HG02943 (cell line): ENCODE results near the gene SEC16B.

Experiments used
- ATAC-seq: cut with Tn5 transposase; IDR thresholded peaks from one replicate; pipeline ENCODE4 v1.9.1; 2021; ENCODE audit warnings: mild to moderate bottlenecking, low read depth, moderate library complexity; ENCODE audit not compliant: unreplicated experiment

Gene SEC16B

DNA sequence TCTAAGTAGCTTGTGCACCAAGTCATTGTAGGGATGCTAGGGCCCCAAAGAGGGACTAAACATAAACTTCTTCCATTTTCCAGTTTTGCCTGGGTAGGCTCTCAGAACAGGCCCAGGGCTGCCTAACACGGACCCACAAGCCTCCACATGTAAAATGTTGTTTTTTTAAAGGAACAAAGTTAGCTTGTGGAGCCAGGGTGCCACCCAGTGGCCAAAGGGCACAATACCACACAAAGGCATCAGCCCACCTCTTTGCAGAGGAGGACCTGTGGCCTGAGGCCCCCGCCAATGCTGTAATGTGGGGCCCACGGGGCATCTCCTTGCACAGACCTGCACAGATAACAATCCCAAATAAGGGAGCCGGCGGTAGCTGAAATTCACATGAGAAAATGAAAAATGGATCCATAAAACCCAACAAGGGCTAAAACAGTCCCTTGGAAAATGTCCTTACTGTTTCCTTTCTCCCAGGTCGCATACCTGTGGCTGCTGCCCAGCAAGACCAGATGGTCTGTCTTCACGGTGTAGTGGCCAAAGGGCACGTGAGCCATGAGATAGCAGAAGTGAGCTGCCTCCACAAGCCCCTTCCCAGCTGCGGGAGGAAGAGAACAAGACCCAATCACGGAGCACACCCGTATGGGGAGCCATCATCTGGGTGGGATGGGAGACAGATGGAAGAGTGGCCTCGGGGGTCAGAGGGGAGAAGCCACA is 23.8 kb downstream of the SEC16B start:
- ATAC-seq: no peak

DNA sequence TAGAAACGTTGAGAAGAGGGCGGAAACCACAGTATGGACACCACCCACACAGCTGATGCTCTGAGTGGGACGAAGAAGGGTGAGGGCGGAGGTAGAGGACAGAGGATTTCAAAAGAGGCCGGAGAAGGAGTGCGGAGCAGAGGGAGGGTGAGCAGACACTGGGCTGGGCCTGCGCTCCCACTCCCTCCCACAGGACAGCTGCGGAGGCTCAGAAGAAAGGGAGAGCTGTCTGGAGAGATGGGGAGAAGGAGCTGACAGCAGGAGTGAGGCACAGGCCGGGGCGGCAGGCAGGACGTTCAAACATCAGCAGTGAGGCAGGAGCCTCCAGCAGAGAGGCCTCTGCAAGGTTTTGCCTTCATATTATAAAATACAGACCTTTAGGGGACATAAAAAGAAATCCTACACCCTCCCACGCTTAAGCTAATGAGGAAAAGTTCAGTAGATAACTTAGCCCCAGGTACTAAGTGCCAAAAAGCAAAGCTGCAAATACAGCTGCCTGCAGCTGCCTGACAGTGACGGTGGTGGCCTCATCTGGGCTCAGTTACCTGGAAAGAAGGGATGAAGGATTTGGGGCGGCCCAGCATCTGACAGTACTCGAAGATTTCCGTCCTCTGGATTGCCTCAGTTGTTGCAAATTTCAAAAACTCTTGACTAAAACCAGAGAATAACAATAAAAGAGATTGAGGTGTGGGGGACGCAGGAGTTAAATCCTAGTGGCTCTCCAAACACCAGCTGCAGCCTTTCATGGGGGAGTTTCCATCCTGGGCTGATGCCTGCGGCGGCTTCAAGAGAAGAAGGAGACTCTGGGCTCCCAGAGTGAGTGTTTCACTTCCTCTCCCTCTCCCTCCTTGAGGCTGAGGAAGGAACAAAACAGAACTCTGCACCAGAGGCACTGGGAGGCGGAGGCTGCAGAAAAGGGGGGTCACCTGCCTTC is 25.6 kb downstream of the SEC16B start:
- no peak for ATAC-seq

DNA sequence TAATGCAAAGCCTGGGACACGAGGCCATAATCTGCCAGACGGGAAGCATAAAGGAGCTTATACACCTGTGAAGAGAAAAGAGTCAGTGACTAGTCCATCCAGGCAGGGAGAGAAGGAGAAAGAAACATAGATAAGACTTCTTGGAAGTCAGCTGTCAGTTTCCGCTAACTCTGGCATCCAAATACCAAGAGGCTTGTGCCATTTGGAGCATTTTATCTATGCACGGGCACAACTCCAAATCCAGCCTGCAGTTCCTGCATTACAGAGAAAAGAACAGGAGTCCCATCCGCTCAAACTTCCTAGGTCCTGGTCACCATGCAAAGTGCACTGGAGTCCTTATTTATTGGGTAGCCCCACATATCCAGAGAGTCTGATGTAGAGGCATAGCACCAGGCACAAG is 27.9 kb downstream of the SEC16B start:
- no peak for ATAC-seq

DNA sequence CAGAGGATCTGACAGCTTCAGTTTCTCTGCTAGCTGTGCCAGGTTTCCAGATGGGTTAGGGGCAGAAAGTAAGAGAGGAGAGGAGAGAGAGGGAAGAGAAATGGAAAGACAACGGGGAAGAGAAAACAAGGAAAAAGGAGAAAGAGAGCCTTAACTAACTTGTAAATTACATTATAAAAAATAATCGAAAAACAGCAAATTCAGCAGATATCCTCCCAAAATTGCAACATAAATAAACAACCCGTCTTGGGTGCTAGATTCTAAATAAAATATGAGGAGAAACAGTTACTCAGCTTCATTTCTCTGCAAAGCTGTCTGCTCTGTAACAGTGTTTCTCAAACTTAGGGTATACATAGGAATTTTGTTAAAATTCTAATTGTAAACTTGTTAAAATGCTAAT is 29.2 kb downstream of the SEC16B start:
- ATAC-seq: no peak

DNA sequence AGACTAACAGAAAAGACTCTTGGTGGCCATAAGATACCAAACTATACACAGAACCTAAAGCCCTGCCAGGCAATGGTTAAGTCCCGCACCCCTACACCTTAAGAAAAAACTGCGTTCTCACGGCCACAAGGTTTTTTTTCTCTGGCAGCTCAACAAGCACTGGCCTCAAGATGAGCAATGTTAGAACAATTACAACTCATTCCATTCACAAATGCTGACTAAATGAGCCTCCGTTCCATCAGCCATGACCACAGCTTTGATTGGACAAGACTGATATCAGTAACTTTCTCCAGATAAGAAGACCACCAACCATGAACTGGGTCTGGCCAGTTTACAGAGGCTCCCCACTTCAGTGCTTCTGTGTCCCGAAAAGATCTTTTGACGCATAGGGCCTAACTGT is 31.9 kb downstream of the SEC16B start:
- ATAC-seq: no peak

DNA sequence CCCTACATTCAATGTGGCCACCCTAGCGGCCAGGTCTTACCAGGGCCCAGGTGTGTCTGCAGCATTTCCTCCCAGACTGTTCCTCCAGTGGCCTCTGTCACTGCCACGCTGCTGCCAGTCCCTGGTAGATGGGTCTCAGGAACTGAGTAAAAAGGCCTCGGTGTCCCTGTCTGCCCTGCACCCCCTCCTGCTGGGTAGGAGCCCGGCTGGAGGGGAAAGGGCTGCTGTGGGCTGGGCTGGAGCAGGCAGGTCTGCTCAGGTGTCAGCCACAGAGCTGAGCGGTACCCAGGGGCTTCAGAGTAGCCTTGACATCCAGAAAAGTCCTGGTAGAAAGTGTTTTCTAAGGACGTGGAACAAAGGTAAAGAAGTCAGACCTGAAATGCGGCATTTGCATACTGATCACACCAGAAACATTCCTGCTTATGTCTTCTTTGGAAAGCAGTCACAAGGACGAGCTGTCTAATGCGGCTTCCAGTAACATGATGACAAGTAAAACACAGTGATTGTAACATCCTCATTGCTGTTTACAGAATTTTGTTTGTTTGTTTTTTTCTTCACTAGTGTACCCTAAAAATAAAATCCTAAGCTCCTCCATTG is 32.6 kb downstream of the SEC16B start:
- ATAC-seq: no peak

DNA sequence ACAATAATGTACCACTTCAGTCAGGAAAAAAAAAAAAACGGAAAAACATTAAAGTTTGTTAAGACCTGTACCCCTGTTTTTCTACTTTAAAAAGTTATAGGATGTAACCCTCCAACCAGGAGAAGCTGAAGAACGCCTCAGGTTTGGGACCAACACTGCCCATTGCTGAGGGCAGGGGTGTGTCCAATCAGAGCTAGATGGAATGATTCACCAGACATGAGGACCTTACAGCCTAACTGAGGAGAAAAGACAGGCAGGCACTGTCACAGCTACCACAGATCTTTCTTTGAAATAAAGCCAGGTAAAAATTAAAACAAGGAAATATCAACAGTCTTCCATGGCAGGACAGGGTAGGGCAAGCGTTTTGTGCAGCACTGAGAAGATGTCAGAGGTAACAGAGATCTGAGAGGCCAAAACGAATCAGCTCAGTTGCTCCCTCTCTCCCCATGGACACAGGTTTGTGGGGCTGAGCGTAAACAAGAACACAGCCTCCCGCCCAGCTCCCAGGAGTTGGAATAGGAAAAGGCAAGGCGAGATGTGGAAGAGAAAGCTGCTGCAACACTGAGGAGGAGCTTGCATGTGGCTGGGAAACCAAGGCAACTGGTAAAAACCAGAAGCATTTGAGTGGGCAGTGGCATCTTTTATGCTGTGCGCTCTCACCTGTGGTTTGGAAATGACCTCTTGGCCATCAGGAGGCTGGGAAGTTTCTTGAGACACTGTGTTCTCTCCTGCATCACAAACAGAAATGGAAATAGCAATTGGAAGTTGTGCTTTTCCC is 34.0 kb downstream of the SEC16B start:
- ATAC-seq: no peak

DNA sequence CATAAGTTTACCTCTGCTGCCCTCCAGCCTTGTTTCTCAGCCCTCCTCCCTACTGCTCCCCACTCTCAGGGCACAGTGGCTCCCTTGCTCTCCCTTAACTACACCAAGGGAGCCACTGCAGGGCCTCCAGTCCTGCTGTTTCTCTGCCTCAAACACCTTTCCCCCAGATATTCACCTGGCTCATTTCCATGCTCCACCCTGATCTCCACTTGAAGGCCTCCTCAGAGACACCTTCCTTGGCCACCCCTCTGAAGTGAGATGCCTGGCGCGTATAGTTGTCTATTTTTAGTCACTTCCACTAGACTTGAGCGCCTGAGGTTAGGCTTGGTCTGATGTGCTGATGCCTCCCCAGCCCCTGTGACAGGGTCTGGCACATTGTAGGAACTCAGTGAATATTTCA is 34.9 kb downstream of the SEC16B start:
- no peak for ATAC-seq

DNA sequence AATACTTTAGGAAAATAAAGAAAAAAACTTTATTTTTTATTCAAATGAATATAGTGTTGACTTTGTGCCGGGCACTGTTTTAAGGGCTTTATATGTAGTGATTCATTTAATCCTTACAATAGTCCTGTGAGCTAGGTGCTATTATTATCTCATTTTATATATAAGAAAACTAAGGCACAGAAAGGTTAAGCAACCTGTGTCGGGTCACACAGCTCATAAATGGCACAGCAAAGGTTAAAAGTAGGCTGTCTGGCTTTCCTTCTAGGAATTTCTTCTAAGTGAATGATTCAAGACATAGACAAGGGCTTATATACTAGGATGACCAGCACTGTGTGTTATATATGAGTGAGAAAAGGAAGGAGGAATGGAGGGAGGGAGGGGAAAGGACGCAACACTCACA is 35.4 kb downstream of the SEC16B start:
- no peak for ATAC-seq

DNA sequence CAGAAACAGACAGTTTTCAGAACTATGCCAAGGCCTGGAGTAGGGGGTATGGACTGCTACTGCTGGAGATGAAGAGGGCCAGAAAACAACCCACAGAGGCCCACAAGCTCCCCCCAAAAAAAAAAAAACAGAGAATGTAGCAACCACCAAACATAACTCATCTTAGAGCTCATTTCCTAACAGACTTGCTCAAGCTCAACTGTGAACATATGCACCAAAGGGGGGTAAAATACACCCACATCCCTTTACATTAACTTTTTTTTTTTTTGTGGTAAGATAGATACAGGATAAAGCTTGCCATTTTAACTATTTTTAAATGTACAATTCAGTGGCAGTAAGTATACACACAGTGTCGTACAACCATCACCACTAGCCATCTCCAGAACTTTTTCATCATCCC is 36.0 kb downstream of the SEC16B start:
- no peak for ATAC-seq

DNA sequence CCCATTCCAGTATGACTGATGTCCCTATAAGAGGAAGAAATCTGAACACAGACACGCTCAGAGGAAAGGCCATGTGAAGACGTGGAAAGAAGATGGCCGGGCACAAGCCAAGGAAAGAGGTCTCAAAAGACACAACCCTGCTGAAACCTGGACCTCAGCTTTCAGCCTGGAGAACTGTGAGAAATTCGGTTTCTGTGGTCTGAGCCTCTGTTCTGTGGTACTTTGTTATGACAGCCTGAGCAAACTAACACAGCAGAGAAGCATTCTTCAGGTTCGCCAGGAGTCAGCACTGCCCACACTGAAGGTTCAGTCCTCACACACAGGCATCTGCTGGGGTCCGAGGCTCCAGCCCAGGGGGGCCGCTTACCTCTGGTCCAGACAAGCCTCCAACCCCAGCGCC is 37.7 kb downstream of the SEC16B start:
- no peak for ATAC-seq

DNA sequence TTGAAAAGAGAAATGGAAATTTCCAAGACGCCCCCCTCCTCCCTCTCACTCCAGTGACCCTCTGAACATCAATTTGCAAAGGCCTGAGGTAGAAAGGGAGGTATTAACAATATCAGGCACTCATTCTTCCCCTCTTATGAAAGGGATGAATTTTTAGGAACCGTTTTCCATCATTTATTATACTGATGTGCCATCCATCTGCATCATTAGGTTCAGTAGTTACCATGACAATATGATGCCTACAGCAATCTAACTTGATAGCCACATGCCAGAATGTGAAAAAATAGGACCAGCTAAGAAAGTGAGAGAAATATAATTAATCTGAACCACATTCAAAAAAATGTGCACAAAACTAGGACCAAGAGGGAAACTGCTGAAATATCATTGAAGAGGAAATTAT is 40.9 kb downstream of the SEC16B start:
- ATAC-seq: no peak

DNA sequence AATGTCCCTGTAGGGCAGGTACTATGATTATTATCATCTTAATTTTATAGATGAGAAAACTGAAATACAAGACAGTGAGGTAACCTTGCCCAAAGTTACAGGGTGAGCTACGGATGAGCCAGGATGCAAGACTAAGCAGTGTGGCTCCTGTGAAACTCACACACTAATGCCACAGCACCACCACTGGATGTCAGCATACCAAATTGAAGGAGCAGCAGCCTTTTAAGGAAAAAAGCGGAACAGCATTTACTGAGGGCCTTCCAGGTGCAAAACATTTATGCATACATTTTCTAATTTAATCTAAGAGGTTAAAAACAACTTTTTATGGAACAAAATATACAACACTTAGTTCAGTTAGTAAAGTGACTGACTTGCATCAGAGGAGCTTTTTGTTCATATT is 41.7 kb downstream of the SEC16B start:
- ATAC-seq: no peak

DNA sequence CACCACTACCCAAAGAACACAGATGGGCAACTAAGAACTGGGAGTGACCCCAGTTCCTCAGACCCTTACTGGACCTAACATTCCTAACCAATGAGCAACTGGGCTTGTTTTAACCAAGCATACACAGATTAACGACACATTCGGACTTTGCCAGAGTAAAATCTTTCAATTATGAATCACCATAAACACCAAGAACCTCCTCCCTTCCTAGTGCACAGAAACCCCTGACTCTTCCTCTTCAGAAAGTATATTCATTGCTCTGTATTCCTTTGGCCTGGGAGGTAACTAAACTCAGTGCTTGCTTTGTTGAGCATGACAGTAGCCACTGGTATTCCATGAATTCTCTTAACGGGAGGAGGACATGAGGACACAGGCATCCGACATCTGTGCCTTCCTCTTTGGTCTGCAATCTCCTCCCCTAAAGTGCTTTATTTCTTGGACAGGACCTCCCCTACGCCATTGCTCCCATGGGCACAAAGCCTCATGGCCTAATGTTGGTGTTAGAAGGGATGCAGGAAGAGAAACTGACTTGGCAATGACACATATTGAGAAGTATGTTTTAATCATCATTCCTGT is 42.7 kb downstream of the SEC16B start:
- no peak for ATAC-seq

DNA sequence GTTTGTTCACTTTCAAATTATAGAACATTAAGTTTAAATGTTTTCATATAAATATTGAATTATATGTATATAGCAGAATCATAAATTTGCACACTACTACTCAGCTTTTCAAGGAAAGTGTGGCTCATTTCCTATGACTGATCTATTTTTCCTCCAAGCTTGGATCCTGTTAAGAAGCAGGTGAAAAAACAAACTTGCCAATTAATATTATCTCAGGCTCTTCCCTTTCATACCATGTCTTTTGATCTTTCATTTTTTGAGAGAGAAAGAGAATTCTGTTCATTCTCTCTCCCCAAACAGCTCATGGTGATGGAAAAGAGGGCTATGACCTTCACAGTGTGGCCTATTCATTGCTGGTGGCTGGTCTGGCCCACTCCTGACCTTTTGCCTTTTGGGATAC is 43.7 kb downstream of the SEC16B start:
- no peak for ATAC-seq

DNA sequence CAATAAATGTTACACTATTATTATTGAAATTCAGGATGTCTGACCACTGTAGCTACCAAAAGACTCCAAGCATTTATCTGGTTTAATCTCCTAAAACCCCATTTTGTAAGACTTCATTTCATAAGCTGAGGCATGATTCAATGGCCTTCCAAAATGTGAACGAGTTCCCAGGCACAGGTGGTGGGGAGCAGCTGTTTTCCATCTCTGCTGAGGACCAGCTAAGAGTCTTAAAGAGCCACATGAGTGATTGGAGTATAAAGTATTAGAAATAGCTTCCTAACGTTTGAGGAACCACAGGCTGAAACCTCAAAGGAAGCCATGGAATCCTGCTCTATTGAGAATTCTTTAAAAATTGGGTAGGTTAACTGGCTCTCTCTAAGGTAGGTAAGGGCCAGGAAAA is 44.9 kb downstream of the SEC16B start:
- no peak for ATAC-seq

DNA sequence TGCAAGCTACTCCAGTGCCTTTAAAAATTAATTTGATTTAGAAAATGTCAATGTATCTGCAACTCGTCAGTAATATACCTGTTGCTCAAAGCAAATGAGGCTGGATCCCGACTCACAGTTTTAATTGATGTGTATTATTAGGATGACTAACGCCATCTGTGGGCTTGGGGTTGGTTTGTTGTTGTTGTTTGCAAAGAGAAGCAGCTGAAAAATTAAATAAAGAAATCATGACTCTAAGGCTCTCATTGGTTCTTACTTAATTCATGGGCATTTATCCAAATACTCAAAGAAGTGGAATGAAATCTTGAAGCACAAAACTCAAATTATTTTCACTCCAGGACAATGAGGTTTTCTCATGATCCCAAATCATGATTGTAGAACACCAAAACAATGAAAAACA is 46.4 kb downstream of the SEC16B start:
- ATAC-seq: no peak

DNA sequence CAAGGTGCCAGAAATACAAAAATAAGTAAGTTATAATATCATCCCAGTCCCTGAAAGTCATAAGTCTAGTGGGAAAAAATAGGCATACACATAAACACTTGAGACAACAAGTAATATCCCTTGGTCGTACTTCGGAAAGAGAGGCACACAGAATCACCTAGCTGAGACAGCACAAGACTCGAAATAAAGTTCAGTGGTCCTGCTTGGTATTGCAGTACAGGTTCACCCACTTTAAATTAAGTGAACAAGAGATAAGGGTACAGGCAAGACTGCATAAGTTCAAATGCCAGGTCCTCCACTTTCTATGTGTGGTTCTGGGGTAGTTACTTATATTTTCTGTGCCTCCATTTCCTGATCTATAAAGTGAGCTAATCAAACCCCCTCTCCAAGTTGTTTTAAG is 47.6 kb downstream of the SEC16B start:
- ATAC-seq: no peak

DNA sequence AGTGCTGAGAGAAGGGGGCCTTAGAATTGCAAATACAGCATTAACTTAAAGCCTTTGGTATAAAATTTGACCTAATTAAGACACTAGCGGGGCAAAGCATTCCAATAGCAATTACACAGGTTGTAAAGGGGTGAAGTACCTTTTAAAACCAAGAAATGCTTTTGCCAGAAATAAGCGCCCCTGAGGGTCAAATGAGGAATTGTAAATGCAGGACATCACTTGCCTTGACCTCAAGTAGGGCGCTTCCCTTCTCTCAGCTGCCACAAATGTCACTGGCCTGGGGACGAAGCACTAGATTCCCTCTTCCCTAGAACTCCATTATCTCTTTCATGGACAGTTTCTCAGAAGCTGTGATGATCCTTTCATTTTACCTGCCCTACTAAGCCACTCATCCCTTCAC is 48.3 kb downstream of the SEC16B start:
- no peak for ATAC-seq

DNA sequence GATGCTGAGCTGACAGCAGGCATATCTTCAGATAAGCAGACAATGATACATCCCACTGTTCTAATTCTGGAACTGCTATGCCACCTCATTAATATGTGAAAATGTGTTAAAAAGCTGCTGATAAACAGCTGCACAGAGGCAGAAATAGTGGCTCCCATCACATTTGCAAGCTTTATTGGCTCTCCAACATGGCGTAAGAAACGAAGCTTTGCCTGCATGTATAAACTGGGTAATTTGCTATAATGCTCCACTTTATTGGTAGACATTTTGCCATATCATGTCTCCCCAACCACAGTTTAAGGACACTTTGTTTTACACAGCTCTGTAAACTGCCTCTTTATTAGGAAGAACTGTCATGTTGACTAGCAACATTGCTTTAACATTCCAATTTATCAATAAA is 49.8 kb downstream of the SEC16B start:
- ATAC-seq: no peak

DNA sequence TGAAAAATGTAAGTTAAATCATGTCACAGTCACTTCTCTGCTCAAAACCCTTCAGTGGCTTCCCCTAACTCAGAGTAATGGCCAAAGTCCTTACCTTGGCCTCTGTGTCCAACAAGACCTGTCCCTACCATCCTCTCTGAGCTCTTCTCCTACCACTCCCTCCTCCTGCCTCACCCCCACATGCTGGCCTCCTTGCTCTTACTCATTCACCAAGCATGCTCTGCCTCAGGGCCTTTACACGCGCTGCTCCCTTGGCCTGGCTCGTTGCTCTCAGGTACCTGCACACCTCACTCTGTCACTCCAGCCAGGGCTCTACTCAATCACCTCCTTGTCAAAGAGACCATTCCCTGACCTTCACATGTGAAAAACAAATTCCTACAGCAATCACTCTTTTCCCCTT is 54.2 kb downstream of the SEC16B start:
- no peak for ATAC-seq
